AG09309 (cell line): Measurements from ENCODE around the gene NDUFS1.
"Not testable (repeated sequence)": the region's sequence is repeated elsewhere in the genome, so short reads cannot be mapped to it uniquely, and the experiment has no call there.

Experiments
- DNase-seq: peaks from one replicate; pipeline ENCODE4 v3.0.0-alpha.2; 2010; ENCODE audit warnings: low read depth
- H3K4me3 ChIP-seq: 2 replicates; pipeline ENCODE4 v1.5.1; 2011; ENCODE audit warnings: mild to moderate bottlenecking, low read depth, low read length, moderate library complexity; ENCODE audit not compliant: control insufficient read depth
- TF ChIP-seq, protein P1 (sequence below): IDR thresholded peaks from 2 replicates; pipeline ENCODE4 v1.5.1; 2011; ENCODE audit warnings: mild to moderate bottlenecking, low read depth, low read length, inconsistent platforms; ENCODE audit not compliant: insufficient read depth, control insufficient read depth; ENCODE audit errors: missing control alignments

NDUFS1 gene

GRCh38 chr2:206082298-206082843, 76.9 kb downstream of the NDUFS1 start:
- TF ChIP-seq, protein P1, sequence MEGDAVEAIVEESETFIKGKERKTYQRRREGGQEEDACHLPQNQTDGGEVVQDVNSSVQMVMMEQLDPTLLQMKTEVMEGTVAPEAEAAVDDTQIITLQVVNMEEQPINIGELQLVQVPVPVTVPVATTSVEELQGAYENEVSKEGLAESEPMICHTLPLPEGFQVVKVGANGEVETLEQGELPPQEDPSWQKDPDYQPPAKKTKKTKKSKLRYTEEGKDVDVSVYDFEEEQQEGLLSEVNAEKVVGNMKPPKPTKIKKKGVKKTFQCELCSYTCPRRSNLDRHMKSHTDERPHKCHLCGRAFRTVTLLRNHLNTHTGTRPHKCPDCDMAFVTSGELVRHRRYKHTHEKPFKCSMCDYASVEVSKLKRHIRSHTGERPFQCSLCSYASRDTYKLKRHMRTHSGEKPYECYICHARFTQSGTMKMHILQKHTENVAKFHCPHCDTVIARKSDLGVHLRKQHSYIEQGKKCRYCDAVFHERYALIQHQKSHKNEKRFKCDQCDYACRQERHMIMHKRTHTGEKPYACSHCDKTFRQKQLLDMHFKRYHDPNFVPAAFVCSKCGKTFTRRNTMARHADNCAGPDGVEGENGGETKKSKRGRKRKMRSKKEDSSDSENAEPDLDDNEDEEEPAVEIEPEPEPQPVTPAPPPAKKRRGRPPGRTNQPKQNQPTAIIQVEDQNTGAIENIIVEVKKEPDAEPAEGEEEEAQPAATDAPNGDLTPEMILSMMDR: no peak
- no peak overlapping the region for H3K4me3 ChIP-seq

DNA sequence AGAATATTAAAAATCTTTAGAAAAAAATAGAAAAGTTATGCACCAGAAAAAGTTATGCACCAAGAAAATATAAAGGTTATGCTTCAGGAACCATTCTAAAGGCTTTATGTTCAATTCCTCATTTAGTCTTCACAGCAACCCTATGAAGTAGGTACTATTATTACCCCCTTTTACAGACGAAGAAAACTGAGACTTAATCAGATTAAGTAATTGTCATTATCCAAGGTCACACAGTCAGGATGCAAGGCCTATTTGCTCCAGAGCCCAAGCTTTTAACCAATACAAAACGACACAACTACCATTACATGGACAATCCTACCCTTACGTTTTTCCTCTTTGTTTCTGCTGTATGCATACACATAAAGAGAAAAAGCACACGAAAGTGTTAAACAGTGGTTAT, 78.3 kb downstream of the NDUFS1 start:
- TF ChIP-seq, protein P1: no peak
- DNase-seq: no peak
- no peak overlapping the region for H3K4me3 ChIP-seq

More at GRCh38 chr2:206082298-206082843, 76.9 kb downstream of the NDUFS1 start:
- DNase-seq: no peak

GRCh38 chr2:206079699-206080465, 79.4 kb downstream of the NDUFS1 start:
- DNase-seq: no peak
- TF ChIP-seq, protein P1: no peak
- H3K4me3 ChIP-seq: no peak overlapping the region

DNA sequence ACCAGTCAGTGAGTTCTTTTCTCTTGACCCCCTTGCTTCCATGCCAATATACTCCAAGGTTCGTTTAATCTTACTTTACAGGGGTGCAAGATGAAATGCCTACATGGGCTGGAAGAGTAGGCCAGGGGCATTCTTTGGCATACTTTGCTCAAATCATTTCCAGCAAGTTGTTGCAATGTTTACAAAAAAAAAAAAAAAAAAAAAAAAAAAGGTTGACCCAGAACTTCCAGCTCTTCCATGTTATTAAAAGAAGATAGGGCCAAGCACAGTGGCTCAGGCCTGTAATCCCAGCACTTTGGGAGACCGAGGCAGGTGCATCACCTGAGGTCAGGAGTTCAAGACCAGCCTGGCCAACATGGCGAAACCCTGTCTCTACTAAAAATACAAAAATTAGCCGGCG, 81.4 kb downstream of the NDUFS1 start:
- DNase-seq: not testable (repeated sequence)

DNA sequence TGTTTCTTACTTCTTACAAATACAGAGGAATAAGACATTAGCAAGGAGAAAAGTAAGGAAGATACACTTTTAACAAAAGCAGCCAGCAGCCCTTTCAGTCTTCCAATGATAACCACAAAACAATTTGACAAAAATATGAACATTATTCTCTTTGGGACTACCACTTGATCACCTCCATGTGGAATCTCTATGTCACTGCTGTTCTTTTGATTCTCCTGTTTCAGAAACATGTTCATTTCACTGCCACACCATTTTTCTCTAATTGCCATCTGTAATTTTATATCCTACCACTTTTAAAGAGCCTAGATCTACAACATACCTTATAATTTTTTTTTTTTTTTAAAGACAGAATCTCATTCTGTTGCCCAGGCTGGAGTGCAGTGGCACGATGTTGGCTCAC, 84.1 kb downstream of the NDUFS1 start:
- TF ChIP-seq, protein P1: no peak

More for the DNA sequence above, 81.4 kb downstream of the NDUFS1 start:
- not testable (repeated sequence) for H3K4me3 ChIP-seq

DNA sequence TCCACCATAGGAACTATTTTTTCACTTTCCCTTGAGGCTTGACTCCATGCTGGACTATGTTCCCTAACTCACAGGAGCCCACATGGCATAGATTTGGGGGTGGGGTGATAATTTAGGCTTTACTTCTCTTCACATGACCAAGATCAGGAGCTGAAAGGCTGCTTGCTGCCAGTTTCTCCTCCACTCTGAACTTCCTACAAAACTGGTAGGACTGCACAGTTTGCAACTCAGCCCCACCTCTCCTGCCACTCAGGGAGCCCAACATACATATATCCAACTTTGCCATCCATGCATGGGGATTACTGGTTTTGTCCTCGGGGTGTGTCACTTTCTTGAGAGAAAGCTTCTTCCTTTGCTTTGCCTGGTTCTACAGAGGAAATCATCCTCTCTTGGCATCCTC, 87.4 kb downstream of the NDUFS1 start:
- TF ChIP-seq, protein P1: no peak
- no peak overlapping the region for H3K4me3 ChIP-seq
- DNase-seq: no peak

More for the DNA sequence above, 84.1 kb downstream of the NDUFS1 start:
- DNase-seq: no peak
- no peak overlapping the region for H3K4me3 ChIP-seq

DNA sequence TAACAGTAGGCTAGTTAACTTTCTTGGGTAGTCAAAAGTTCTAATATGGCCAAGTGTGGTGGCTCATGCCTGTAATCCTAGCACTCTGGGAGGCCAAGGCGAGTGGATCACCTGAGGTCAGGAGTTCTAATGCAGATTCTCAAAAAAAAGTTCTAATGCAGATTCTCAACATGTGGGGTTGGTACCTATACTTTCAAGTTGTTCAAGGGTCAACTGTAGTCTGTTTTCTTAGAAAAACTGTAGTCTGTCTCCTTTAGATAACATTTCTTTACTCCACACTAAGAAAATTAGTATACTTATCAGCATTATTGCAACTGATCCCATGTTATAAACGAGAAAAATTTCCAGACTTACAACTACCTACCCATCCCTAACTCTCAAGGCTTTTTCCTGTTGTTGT, 89.8 kb downstream of the NDUFS1 start:
- DNase-seq: no peak
- no peak overlapping the region for H3K4me3 ChIP-seq

More for the DNA sequence above, 89.8 kb downstream of the NDUFS1 start:
- TF ChIP-seq, protein P1: no peak
